Measurements from ENCODE around the gene ASB6.

The ASB6 gene

GRCh38 chr9:129626625-129627284, 15.2 kb downstream of the ASB6 start:
- no peak for DNase-seq (ENCODE audit: low read depth in 2 of 2)

DNA sequence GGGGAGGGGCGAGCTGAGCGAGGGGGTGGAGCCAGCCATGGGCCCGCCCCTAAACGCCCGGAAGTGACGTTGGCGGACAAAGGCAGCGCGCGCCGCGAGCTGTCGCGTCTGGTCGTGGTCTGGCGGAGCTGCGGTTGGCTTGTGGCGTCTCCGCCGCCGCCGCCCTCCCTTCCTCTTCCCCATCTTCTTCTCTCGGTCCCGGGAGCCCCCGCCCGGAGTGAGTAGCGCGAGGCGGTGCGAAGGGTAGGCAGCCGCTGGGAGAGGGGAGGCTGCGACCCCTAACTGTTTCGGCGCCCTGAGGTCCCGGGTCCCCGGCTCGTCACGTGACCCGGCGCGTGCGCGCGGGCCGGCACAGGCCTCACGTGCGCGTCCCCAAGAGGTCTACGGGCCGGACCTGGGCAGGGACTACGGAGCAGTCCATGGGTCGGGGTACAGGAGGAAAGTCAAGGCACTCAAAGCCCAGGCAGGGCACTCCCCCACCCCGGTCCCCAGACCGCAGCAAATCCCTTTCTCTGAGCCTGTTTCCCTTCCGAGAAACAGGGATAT, 15.8 kb downstream of the ASB6 start, which contains the start of gene NTMT1:
Gene NTMT1 (plus strand): TSS at position 85 of the 546 bp plus-strand sequence. CDS start 6,541 bp downstream, outside the sequence.
- DNase-seq (ENCODE audit: low read depth in 2 of 2) = peak; percentile 77 to 80

DNA sequence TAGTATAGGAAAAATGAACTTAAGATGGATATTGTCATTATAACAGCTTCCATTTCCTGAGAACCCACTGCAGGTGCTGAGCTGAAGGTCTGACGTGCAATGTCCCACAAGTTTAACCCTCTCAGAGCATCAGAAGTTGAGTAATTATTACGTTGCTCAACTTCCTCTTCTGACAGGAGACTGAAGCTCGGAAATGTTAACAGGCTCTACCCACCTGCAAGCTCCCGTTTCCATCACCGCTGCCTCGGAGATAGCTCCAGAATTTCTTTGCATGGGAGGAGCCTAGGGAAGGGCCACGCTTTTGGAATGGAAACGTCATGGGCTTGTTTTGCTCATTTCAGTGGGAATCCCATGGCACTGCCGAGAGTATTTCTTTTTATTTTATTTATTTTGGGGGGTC, 17.0 kb downstream of the ASB6 start:
- no peak for DNase-seq (ENCODE audit: low read depth in 2 of 2)

DNA sequence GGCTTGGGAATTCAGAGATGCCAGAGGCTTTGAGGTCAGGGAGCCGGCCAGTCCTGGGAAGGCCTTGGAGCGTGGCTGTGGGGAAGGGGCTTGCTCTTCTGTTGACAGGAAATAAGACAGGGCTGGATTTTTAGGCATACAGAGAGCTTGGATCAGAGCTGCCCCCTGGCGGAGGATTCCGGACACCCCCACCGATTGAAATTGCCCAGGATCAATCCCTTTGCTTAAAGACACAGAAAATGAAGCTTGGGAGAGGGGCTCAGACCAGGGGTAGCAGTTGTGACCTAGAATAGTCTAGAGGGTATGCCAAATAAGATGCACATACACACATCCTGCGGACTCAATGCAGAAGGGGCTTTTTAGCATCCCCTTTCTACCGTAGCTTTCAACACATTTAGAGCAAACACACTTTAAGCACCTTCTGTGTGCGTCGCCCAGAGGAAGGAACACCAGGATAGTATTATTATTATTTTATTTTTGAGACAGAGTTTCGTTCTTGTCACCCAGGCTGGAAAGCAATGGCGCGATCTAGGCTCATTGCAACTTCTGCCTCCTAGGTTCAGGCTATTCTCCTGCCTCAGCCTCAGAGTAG, 17.7 kb downstream of the ASB6 start:
- DNase-seq (ENCODE audit: low read depth in 2 of 2) = peak in 1 of 2 donors; percentile 41

DNA sequence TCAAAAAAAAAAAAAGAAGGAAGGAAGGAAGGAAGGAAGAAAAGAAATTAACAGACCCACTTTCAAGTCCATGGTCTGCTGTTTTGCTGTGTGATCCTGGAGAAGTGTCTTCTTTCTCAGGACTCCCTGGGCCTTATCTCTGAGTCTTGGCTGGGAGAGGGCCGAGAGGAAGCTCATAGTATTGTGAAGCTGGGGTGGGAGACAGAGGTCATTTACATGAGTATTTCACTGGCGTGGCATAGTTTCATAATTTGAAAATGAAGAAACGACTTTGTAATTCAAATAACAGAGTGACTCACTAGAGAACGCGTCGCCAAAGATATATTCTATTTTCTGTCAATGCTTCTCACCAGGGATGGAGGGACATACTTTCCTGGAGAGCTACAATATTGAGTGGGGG, 18.6 kb downstream of the ASB6 start:
- DNase-seq (ENCODE audit: low read depth in 2 of 2) = no peak

- no peak for DNase-seq (ENCODE audit: low read depth in 2 of 2)
Measured at GRCh38 chr9:129620669-129621295, 21.2 kb downstream of the ASB6 start, which contains the start of gene C9orf50. Gene C9orf50 (minus strand): TSS chr9:129621101. CDS start chr9:129620574, 527 bp downstream.

GRCh38 chr9:129619787-129620668, 21.9 kb downstream of the ASB6 start:
- no peak for DNase-seq (ENCODE audit: low read depth in 2 of 2)

DNA sequence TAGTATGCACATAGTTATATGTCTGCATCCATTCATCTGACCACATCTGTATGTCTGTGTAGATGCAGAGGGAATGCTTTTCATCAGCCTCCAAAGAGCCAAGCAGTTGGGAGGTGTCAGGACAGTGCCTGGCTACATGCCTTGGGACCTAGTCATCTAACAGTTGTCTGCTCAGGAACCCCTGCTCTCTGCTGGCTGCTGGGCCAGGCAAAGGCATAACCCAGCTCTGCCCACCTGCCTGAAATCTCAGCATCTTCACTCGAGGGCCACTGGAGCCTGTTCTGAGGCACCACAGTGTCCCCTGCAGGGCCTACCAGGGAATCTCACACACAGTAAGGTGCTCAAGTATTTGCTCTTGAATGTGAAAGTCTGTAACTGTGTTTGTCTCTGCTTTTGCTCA, 24.8 kb downstream of the ASB6 start:
- no peak for DNase-seq (ENCODE audit: low read depth in 2 of 2)

- no peak for DNase-seq (ENCODE audit: low read depth in 2 of 2)
Measured at GRCh38 chr9:129615407-129616285, 26.3 kb downstream of the ASB6 start.

DNA sequence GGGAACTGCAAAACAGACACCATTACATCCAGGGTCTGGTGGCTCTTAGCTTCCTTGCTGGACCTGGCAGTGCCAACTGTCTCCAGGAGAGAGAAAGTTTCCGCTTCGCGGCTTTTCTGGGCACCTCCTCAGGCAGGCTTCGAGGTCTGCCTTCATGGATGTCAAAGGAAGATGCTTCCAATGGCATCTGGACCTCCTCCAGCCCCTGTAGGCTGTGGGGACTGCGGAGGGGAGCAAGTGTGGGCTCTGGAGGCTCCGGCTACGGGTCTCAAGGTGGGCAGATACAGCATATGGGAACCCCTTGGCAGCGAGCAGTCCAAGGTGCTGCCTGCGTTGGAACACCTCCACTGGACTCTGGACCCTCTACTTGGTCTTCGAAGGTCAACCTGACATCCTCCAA, 27.0 kb downstream of the ASB6 start:
- DNase-seq (ENCODE audit: low read depth in 2 of 2) = no peak

DNA sequence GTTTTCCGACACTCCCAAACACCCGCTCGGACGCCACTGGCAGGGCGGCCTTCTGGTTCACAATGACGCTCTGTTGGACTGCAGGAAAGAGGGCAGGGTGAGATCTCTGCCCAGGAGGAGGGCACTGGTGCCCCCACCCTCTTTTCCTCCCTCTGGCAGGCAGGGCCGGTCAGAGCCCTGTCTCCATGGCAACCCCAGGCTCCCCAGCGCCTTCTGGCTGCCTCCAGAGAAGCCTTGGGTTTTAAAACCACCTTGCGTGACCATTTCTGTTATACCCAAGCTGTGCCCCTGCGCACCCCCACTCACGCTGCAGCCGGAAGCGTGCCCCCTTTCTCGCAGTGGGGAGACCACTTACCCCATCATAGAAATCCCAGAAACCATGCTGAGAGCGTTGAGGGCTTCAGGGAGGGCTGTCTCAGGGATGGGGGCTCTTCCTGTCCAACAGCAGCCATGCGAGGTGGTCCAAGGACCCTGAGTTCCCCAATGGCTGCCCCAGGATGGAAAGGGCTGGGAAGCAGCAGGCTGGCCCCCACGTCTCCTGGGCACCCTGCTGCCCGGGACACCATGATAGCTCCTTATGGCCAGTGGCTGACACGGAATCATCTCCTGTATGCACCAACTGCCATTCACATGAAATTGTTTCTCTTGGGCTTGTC, 28.3 kb downstream of the ASB6 start:
- no peak for DNase-seq (ENCODE audit: low read depth in 2 of 2)

DNA sequence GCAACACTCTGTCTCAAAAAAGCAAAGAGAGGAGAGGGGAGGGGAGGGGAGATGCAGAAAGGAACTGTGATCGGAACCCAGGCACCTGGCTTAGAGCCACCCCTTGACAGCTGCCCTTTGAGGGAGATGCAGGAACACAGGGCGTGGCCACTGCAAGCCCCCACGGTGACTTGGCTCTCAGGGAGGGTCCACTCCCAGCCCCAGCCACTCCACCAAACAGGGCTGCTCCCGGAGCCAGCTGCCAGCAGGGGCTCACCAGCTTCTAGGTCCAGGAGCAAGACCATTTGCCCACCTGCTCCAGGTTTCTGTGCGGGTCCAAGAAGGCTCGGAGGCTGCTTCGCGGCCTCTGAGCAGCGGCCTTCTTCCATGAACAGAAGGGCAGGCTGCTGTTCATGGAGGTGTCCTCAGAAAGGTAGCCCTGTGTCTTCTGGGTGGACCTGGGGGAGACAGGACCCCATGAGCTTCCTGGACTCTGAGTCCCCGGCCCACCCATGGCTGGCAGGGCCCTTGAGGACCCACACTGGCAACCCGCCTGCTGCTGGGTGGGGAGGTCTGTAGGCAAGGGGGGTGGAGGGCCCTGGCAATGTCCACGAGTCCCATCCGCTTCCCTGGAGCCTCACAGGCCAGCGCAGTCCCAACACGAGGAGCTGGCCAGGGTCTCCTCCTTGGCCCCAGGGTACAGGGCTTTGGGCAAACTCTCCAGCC, 29.0 kb downstream of the ASB6 start:
- DNase-seq (ENCODE audit: low read depth in 2 of 2) = no peak

GRCh38 chr9:129612123-129612522, 29.8 kb downstream of the ASB6 start:
- no peak for DNase-seq (ENCODE audit: low read depth in 2 of 2)

- no peak for DNase-seq (ENCODE audit: low read depth in 2 of 2)
Measured at GRCh38 chr9:129611307-129611800, 30.6 kb downstream of the ASB6 start.

- DNase-seq (ENCODE audit: low read depth in 2 of 2) = peak; percentile 57 to 62
Measured at GRCh38 chr9:129610473-129611306, 31.3 kb downstream of the ASB6 start.

GRCh38 chr9:129610213-129610472, 31.8 kb downstream of the ASB6 start:
- no peak for DNase-seq (ENCODE audit: low read depth in 2 of 2)

DNA sequence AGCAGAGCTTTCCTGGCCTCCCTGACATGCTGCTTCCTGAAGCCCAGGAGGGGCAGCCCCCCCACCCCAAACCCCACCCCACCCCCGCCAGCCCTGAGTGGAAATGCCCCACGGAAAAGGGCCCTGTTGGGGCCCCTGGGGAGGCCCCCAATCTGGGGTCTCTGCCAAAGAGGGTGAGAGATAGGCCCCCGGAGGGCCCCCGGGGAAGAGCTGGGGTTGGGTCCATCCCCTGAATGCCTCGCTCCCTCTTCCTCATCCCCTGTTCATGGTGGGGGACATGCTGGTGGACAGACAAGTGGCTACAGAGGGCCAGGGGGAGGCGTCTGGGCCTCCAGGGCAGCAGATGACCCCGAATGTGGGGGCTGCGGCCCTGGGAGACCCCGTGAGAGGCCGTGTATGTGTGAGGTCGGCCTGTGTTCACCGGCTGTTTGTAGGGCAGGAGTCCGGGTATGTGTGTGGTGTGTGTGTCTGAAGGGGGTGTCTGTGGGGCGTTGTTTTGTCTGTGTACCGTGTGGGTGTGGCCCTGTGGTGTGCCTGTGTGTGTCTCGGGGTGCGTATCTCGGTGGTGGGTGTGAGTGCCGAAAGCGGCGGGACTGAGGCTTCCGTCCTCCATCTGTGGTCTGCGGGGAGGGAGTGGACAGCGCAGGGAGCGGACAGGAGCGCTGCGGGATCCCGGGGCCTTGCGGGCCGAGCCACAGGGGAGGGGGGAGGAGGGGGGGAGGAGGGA, 32.3 kb downstream of the ASB6 start:
- peak in 1 of 2 donors; percentile 36 for DNase-seq (ENCODE audit: low read depth in 2 of 2)
